ENCODE results near the gene DPH2. TPM values are rescaled to one million over a fixed set of nuclear protein-coding genes. Genes with fewer than 3 reads are reported as not detected.

DPH2 gene
- total RNA-seq, 3 donors from 2014 or later = 16.2 to 22.0 (median 18.3) TPM

DNA sequence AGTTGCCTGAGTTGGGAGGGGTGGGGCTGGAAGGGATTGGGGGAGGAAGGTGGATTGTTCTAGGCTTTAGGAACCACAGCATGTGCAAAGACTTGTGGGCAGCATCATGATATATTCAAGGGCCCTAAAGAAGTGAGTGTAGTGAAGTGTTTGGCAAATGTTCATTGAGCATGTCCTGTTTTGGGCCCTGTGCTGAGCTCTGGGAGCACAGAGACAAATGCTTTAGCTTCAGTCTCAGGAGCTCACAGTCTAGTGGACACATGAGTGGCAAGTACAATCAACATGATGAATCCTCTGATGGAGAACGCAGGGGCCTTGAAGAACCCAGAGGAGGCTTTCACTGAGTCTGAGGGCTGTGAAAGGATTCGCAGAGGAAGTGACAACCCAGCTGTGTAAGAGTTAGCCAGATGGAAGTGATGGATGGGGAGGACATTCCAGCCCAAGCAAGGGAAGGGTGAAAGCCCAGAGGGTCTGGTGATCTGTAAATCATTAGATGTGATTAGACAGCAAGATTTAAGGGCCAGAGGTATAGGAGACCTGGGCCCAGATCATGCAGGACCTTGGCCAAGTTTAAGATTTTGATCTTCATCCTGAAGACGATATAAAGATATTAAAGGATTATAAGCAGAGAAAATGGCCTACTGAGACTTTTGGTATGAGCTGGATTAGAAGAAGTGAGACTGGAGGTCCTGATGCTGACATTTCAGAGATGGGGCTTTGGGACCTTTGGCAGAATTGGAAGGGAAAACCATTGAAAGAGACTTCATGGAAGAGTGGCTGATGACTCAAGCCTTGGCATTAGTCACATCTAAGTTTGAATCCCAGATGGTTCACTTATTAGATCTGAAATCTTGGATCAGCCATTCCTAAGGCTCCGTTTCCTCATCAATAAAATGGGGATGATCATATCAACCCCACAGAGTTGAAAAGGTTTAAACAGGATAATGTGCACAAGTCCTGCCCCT, 18.5 kb upstream of the DPH2 start:
- no peak overlapping the region for H3K4me3 ChIP-seq
- H3K4me1 ChIP-seq = peaks cover 7 to 12% of the 10 kb centered on the region in 2 donors
- no peaks in the 10 kb centered on the region for H3K9me3 ChIP-seq
- DNase-seq (ENCODE audit: low spot score in 2 of 2) = no peak
- no peaks in the 10 kb centered on the region for H3K36me3 ChIP-seq
- intact Hi-C loops (cut with DNase I; ENCODE audit: low total_unique reads) = loop anchor here (10.0 kb wide), 1 partner anchor 1107 kb away; the partner anchor contains the start of gene ZNF691
- no peaks in the 10 kb centered on the region for H3K27me3 ChIP-seq
- TF ChIP-seq, protein P1, sequence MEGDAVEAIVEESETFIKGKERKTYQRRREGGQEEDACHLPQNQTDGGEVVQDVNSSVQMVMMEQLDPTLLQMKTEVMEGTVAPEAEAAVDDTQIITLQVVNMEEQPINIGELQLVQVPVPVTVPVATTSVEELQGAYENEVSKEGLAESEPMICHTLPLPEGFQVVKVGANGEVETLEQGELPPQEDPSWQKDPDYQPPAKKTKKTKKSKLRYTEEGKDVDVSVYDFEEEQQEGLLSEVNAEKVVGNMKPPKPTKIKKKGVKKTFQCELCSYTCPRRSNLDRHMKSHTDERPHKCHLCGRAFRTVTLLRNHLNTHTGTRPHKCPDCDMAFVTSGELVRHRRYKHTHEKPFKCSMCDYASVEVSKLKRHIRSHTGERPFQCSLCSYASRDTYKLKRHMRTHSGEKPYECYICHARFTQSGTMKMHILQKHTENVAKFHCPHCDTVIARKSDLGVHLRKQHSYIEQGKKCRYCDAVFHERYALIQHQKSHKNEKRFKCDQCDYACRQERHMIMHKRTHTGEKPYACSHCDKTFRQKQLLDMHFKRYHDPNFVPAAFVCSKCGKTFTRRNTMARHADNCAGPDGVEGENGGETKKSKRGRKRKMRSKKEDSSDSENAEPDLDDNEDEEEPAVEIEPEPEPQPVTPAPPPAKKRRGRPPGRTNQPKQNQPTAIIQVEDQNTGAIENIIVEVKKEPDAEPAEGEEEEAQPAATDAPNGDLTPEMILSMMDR (IDR thresholded peaks at IDR 0.05) = no peak
- TF ChIP-seq POLR2A (IDR thresholded peaks at IDR 0.05) (no peak), POLR2AphosphoS5 (IDR thresholded peaks at IDR 0.05) (no peak)
- H3K27ac ChIP-seq = no peak overlapping the region

- Histone ChIP-seq H3K27me3 (no peaks in the 10 kb centered on the region), H3K4me1 (peaks cover 5 to 6% of the 10 kb centered on the region in 2 donors), H3K27ac (no peak overlapping the region), H3K36me3 (no peaks in the 10 kb centered on the region), H3K9me3 (no peaks in the 10 kb centered on the region), H3K4me3 (no peak overlapping the region)
- TF ChIP-seq POLR2AphosphoS5 (IDR thresholded peaks at IDR 0.05) = no peak
- intact Hi-C loops (cut with DNase I; ENCODE audit: low total_unique reads) = loop anchor here (10.0 kb wide), 1 partner anchor 1108 kb away; the partner anchor contains the start of gene ZNF691
- DNase-seq (ENCODE audit: low spot score in 2 of 2) = no peak
Observed at GRCh38 chr1:43952731-43953346, 17.0 kb upstream of the DPH2 start.

DNA sequence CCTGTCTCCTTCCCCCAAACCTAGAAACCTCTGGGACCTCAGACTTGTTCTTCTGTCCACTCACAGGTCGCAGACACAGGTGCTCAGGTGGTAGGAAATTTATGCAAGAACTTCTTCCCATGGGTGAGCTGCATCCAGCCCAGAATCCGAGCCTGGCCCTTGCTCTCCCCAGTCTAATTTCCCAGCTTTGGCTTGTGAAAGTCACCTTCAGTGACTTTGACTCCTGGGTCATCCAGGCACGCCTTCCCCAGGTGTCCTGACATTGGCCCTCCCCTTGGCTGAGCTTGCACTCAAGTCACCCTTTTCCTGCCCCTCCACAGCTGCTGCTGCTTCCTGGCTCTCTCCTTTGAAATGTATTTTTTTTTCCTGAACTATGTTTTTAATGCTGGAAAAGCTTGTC, 16.4 kb upstream of the DPH2 start:
- no peaks in the 10 kb centered on the region for H3K9me3 ChIP-seq
- TF ChIP-seq POLR2A (IDR thresholded peaks at IDR 0.05) (no peak), POLR2AphosphoS5 (IDR thresholded peaks at IDR 0.05) (no peak)
- TF ChIP-seq, protein P1 (IDR thresholded peaks at IDR 0.05) = no peak
- H3K4me1 ChIP-seq = peaks cover 0 to under 1% of the 10 kb centered on the region in 2 donors
- no peaks in the 10 kb centered on the region for H3K36me3 ChIP-seq
- no peak for DNase-seq (ENCODE audit: low spot score in 2 of 2)
- intact Hi-C loops (cut with DNase I; ENCODE audit: low total_unique reads) = loop anchor here (10.0 kb wide), 1 partner anchor 1109 kb away; the partner anchor contains the start of gene ZNF691
- no peak overlapping the region for H3K4me3 ChIP-seq
- no peak overlapping the region for H3K27ac ChIP-seq
- H3K27me3 ChIP-seq = no peaks in the 10 kb centered on the region

GRCh38 chr1:43954036-43954435, 15.8 kb upstream of the DPH2 start:
- Histone ChIP-seq H3K27me3 (no peaks in the 10 kb centered on the region), H3K36me3 (no peaks in the 10 kb centered on the region), H3K4me3 (no peak overlapping the region), H3K4me1 (no peaks in the 10 kb centered on the region), H3K27ac (no peak overlapping the region), H3K9me3 (no peaks in the 10 kb centered on the region)
- intact Hi-C loops (cut with DNase I; ENCODE audit: low total_unique reads) = loop anchor here (10.0 kb wide), 1 partner anchor 1109 kb away; the partner anchor contains the start of gene ZNF691
- TF ChIP-seq, protein P1 (IDR thresholded peaks at IDR 0.05) = no peak
- TF ChIP-seq POLR2A (IDR thresholded peaks at IDR 0.05) = no peak
- no peak for TF ChIP-seq POLR2AphosphoS5 (IDR thresholded peaks at IDR 0.05)
- no peak for DNase-seq (ENCODE audit: low spot score in 2 of 2)

DNA sequence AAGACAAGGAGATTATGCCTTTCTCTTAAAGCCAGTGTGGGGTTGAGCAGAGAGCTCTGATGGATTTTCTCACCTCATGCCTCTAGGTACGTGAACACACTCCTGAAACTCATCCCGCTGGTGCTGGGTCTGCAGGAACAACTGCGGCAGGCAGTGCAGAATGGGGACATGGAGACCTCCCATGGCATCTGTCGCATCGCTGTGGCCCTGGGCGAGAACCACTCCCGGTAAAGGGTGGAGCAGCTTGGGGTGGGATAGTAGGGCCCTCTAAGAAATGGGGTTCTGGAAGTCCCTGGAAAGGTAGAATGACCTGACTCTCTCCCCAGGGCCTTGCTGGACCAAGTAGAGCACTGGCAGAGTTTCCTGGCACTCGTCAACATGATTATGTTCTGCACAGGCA, 13.6 kb upstream of the DPH2 start:
- Histone ChIP-seq H3K4me3 (no peak overlapping the region), H3K27ac (no peak overlapping the region), H3K36me3 (no peaks in the 10 kb centered on the region), H3K27me3 (no peaks in the 10 kb centered on the region), H3K4me1 (no peaks in the 10 kb centered on the region), H3K9me3 (no peaks in the 10 kb centered on the region)
- DNase-seq (ENCODE audit: low spot score in 2 of 2) = no peak
- TF ChIP-seq POLR2AphosphoS5 (IDR thresholded peaks at IDR 0.05) (no peak), POLR2A (IDR thresholded peaks at IDR 0.05) (no peak)
- TF ChIP-seq, protein P1 (IDR thresholded peaks at IDR 0.05) = no peak
- intact Hi-C loops (cut with DNase I; ENCODE audit: low total_unique reads) = loop anchor here (10.0 kb wide), 1 partner anchor 1111 kb away; the partner anchor contains the start of gene ZNF691

All from breast epithelium (tissue), 4 donors.